ENCODE results near the gene CD80.

DNA sequence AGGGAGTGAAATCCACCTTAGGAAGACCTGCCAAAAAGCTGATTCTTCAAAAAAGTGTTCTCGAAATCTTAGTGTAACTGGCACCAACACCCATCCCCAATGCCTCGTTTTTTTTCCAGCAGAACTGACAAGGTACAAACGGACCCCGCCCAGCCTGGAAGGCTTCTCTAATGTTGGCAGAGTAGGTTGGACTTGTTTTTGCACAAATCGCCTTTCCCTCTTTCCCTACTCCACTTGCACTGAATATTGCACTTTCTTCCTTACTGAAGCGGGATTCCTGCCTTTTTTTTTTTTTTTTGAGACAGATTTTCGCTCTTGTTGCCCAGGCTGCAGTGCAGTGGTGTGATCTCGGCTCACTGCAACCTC, 61.6 kb downstream of the CD80 start:
- no peak for TF ChIP-seq EZH2 (IDR thresholded peaks at IDR 0.05; ENCODE audit: low read length)
- TF ChIP-seq, protein P1, sequence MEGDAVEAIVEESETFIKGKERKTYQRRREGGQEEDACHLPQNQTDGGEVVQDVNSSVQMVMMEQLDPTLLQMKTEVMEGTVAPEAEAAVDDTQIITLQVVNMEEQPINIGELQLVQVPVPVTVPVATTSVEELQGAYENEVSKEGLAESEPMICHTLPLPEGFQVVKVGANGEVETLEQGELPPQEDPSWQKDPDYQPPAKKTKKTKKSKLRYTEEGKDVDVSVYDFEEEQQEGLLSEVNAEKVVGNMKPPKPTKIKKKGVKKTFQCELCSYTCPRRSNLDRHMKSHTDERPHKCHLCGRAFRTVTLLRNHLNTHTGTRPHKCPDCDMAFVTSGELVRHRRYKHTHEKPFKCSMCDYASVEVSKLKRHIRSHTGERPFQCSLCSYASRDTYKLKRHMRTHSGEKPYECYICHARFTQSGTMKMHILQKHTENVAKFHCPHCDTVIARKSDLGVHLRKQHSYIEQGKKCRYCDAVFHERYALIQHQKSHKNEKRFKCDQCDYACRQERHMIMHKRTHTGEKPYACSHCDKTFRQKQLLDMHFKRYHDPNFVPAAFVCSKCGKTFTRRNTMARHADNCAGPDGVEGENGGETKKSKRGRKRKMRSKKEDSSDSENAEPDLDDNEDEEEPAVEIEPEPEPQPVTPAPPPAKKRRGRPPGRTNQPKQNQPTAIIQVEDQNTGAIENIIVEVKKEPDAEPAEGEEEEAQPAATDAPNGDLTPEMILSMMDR (optimal IDR thresholded peaks at IDR 0.05 in 1 of 3, IDR thresholded peaks at IDR 0.05 in 1 of 3, conservative IDR thresholded peaks at IDR 0.05 in 1 of 3; ENCODE audit: extremely low read depth in 1 of 3, insufficient read depth in 2 of 3, low read length in 3 of 3): no peak
